HG02943 (cell line): ENCODE results near the gene VAMP4.
"Not testable (repeated sequence)": the region's sequence is repeated elsewhere in the genome, so short reads cannot be mapped to it uniquely, and the experiment has no call there.

ENCODE experiments used
- ATAC-seq: cut with Tn5 transposase; IDR thresholded peaks from one replicate; pipeline ENCODE4 v1.9.1; 2021; ENCODE audit warnings: mild to moderate bottlenecking, low read depth, moderate library complexity; ENCODE audit not compliant: unreplicated experiment

VAMP4 gene

GRCh38 chr1:171753182-171753581 lies 11.3 kb upstream of the VAMP4 start:
- no peak for ATAC-seq

- no peak for ATAC-seq
Observed at GRCh38 chr1:171751221-171751620, 9.4 kb upstream of the VAMP4 start.

- ATAC-seq = no peak
Observed at GRCh38 chr1:171748651-171749050, 6.8 kb upstream of the VAMP4 start.

- ATAC-seq = no peak
Observed at GRCh38 chr1:171744986-171745385, 3.1 kb upstream of the VAMP4 start.

- ATAC-seq = no peak
Observed at GRCh38 chr1:171743081-171743870, 1.4 kb upstream of the VAMP4 start.

GRCh38 chr1:171742577-171742922 lies 685 bp upstream of the VAMP4 start:
- ATAC-seq = peak; percentile 9

- peak; percentile 23 for ATAC-seq
Observed at GRCh38 chr1:171740987-171741871, 636 bp downstream of the VAMP4 start.

GRCh38 chr1:171740356-171740863 lies 1.5 kb downstream of the VAMP4 start:
- ATAC-seq = no peak

- ATAC-seq = no peak
Observed at GRCh38 chr1:171739656-171740055, 2.2 kb downstream of the VAMP4 start.

GRCh38 chr1:171738911-171739310 lies 3.0 kb downstream of the VAMP4 start:
- no peak for ATAC-seq

- ATAC-seq = no peak
Observed at GRCh38 chr1:171736196-171736595, 5.7 kb downstream of the VAMP4 start.

- no peak for ATAC-seq
Observed at GRCh38 chr1:171730052-171730451, 11.8 kb downstream of the VAMP4 start.

GRCh38 chr1:171727778-171728177 lies 14.1 kb downstream of the VAMP4 start:
- ATAC-seq = no peak

- ATAC-seq = not testable (repeated sequence)
Observed at GRCh38 chr1:171723180-171723579, 18.7 kb downstream of the VAMP4 start.

GRCh38 chr1:171718848-171719247 lies 23.0 kb downstream of the VAMP4 start:
- no peak for ATAC-seq

- ATAC-seq = no peak
Observed at GRCh38 chr1:171718216-171718615, 23.6 kb downstream of the VAMP4 start.

- no peak for ATAC-seq
Observed at GRCh38 chr1:171717062-171717718, 24.7 kb downstream of the VAMP4 start.

GRCh38 chr1:171716616-171717015 lies 25.2 kb downstream of the VAMP4 start:
- ATAC-seq = no peak

- ATAC-seq = no peak
Observed at GRCh38 chr1:171715813-171716251, 26.0 kb downstream of the VAMP4 start.

- no peak for ATAC-seq
Observed at GRCh38 chr1:171712341-171712740, 29.5 kb downstream of the VAMP4 start.

- no peak for ATAC-seq
Observed at GRCh38 chr1:171711643-171712042, 30.2 kb downstream of the VAMP4 start.
